DMS153 treated with DMSO at 0.1 percent for 48 hours (cell line): ENCODE data around the gene TRIM64.
"Not testable (repeated sequence)": the region's sequence is repeated elsewhere in the genome, so short reads cannot be mapped to it uniquely, and the experiment has no call there.

Experiments
- DNase-seq: peaks from one replicate; lab custom pipeline; 2025; ENCODE audit not compliant: unreplicated experiment; lab: John Stamatoyannopoulos, UW

Gene TRIM64, protein sequence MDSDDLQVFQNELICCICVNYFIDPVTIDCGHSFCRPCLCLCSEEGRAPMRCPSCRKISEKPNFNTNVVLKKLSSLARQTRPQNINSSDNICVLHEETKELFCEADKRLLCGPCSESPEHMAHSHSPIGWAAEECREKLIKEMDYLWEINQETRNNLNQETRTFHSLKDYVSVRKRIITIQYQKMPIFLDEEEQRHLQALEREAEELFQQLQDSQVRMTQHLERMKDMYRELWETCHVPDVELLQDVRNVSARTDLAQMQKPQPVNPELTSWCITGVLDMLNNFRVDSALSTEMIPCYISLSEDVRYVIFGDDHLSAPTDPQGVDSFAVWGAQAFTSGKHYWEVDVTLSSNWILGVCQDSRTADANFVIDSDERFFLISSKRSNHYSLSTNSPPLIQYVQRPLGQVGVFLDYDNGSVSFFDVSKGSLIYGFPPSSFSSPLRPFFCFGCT

DNA sequence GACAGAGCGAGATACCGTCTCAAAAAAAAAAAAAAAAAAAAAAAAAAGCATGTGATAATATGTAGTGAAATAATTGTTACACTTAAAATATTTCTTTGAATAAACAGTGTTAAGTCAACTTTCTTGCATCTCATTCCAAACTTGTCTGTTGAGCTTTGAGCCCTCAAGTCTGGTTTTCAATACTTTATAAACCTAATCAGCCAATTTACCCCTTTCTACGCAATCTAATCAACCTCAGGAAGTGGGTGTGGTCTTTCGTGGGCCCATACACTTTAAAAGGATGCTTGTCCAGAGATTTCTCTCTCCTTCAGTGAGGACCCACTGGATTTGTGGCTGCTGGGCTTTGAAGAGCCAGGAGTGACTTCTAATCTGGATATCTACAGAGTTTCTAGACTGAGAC lies at the start of gene TRIM64:
Gene TRIM64, plus strand, starts transcription at position 301 of the 400 bp plus-strand sequence. CDS start 2,467 bp downstream, outside the sequence.
- DNase-seq = not testable (repeated sequence)

- DNase-seq = no peak
Observed at GRCh38 chr11:89922195-89922660, 43.6 kb upstream of the TRIM64 start, which contains the start of gene TRIM49D1. Gene TRIM49D1, minus strand, starts transcription at chr11:89922245. Its CDS starts 4,535 bp downstream, at chr11:89917710.

- DNase-seq = not testable (repeated sequence)
Observed at GRCh38 chr11:89923764-89924163, 42.1 kb upstream of the TRIM64 start, which contains the start of gene TRIM49D2. Gene TRIM49D2, plus strand, starts transcription at chr11:89924064. Its CDS starts 2,698 bp downstream, at chr11:89926762.

- DNase-seq = not testable (repeated sequence)
Observed at GRCh38 chr11:89960833-89961232, 5.0 kb upstream of the TRIM64 start.
